ENCODE measurements around the gene FRMPD2.

- TF ChIP-seq EZH2 (IDR thresholded peaks at IDR 0.05; ENCODE audit: borderline replicate concordance, low read depth, low read length, severe bottlenecking) (no peak), CTCF (IDR thresholded peaks at IDR 0.05; ENCODE audit: borderline replicate concordance, extremely low read depth, low read length, poor library complexity, severe bottlenecking) (no peak)
Measured at GRCh38 chr10:48214716-48215485, 59.6 kb downstream of the FRMPD2 start.

All from DND-41 (cell line).